Central memory CD8-positive, alpha-beta T cell (primary cell): Measurements from ENCODE around the gene UTP14C.

Experiments
- ATAC-seq: fragments of 150-1000 bp; cut with Tn5 transposase; replicated peaks from 2 replicates; pipeline ENCODE4 v1.10.0; 2022; ENCODE audit warnings: mild to moderate bottlenecking, moderate FRiP score, moderate number of reproducible peaks; ENCODE audit not compliant: poor library complexity, severe bottlenecking; ENCODE audit errors: extremely low read depth
- DNase-seq, 2 donors: peaks; one replicate each; pipeline ENCODE4 v3.0.0; 2021; ENCODE audit warnings: low spot score in 2 of 2
- H3K27ac Mint-ChIP-seq: one replicate; pipeline ENCODE4 v1.8.0; 2022; ENCODE audit warnings: low read depth, mild to moderate bottlenecking, moderate library complexity, mixed read lengths
- H3K27me3 Mint-ChIP-seq: one replicate; pipeline ENCODE4 v1.8.0; 2022; ENCODE audit warnings: mixed read lengths
- H3K36me3 Mint-ChIP-seq: one replicate; pipeline ENCODE4 v1.8.0; 2022; ENCODE audit warnings: mild to moderate bottlenecking, moderate library complexity, mixed read lengths; ENCODE audit not compliant: insufficient read depth
- H3K4me1 Mint-ChIP-seq: one replicate; pipeline ENCODE4 v1.8.0; 2022; ENCODE audit warnings: mixed read lengths
- H3K4me3 Mint-ChIP-seq: one replicate; pipeline ENCODE4 v1.8.0; 2022; ENCODE audit warnings: mild to moderate bottlenecking, moderate library complexity, mixed read lengths
- H3K9me3 Mint-ChIP-seq: one replicate; pipeline ENCODE4 v1.8.0; 2022; ENCODE audit warnings: mixed read lengths

UTP14C gene

DNA sequence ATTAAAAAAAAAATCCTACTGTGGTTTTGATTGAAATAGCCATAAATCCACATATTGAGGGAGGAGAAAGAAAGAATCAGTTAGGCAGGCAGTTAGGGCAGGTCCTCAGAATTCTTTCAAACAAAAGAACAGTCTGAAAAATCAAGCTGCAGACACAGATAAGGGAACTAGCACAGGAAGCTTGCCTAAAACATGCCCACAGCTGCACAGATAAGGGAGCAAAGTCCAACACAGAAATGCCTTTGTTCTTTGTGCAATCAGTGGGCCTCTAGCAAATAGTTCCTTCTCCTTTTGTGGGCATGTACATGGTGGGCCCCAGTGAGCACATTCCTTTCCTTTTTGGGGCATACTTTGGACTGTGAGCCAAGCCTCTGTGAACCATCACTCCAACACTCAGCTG is 42.7 kb downstream of the UTP14C start:
- Mint-ChIP-seq H3K27ac (no peak overlapping the region), H3K4me3 (no peak overlapping the region), H3K4me1 (no peaks in the 10 kb centered on the region), H3K9me3 (no peaks in the 10 kb centered on the region), H3K36me3 (no peaks in the 10 kb centered on the region), H3K27me3 (peaks cover 36% of the 10 kb centered on the region)
- no peak for DNase-seq
- ATAC-seq = no peak

DNA sequence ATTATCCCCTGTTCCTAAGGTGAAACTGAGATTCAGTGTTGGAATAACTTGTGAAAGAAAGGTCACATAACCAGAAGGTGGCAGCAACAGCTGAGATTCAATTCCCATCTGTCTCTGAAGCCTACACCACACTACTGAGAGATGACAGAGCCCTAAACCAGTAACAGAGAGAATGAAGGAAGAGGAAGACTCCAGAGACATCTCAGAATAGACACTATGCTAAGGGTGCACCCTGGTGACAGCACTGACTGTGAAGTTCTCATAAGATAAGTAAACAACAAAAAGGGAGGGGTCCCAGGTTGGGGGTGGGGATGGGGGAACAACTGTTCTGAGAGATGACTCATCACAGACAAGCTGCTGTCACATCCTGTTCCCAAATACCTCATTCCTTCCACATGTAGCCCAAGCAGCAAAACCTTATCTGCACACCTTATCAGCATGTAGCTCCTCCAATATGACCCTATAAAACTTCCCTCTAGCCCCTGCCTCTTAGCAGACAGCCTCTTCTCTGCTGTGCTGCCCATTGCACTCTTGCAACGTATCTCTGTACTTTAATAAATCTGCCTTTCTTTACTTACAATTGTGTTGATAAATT is 46.5 kb downstream of the UTP14C start:
- DNase-seq = no peak
- H3K9me3 Mint-ChIP-seq = no peaks in the 10 kb centered on the region
- peaks cover 59% of the 10 kb centered on the region for H3K27me3 Mint-ChIP-seq
- no peak overlapping the region for H3K4me3 Mint-ChIP-seq
- H3K4me1 Mint-ChIP-seq = no peaks in the 10 kb centered on the region
- no peaks in the 10 kb centered on the region for H3K36me3 Mint-ChIP-seq
- no peak for ATAC-seq
- H3K27ac Mint-ChIP-seq = no peak overlapping the region
